AG04450 (cell line): ENCODE data around the gene TADA2B. TPM values are rescaled to one million over a fixed set of nuclear protein-coding genes. Genes with fewer than 3 reads are reported as not detected.
"Not testable (repeated sequence)": the region's sequence is repeated elsewhere in the genome, so short reads cannot be mapped to it uniquely, and the experiment has no call there.

Source experiments
- CTCF ChIA-PET: fragments of 300-600, 350-600 bp; formaldehyde crosslinking; extraction: SDS; loops from one replicate; lab custom pipeline; 2022; ENCODE audit warnings: antibody characterized with exemption, inconsistent platforms; lab: Charles Lee
- POLR2A ChIA-PET: fragments of 350-600 bp; formaldehyde crosslinking; extraction: SDS; loops from one replicate; lab custom pipeline; 2021; ENCODE audit warnings: antibody characterized with exemption, inconsistent platforms; lab: Yijun Ruan, JAX
- DNase-seq: peaks from one replicate; pipeline ENCODE4 v3.0.0-alpha.2; 2011; ENCODE audit warnings: low read depth, low spot score
- H3K27ac ChIP-seq: one replicate; pipeline ENCODE4 v1.5.1; 2012; ENCODE audit warnings: low read depth, low read length, control low read depth
- H3K27me3 ChIP-seq: one replicate; pipeline ENCODE4 v1.6.0; 2012; ENCODE audit warnings: low read length; ENCODE audit not compliant: control insufficient read depth, insufficient read depth
- H3K4me3 ChIP-seq: 2 replicates; pipeline ENCODE4 v1.5.1; 2011; ENCODE audit warnings: mild to moderate bottlenecking, low read depth, low read length, control low read depth
- H3K9me3 ChIP-seq: 2 replicates; pipeline ENCODE4 v1.5.1; 2012; ENCODE audit warnings: low read length; ENCODE audit not compliant: control insufficient read depth, insufficient read depth
- CTCF ChIP-seq: IDR thresholded peaks from 2 replicates; pipeline ENCODE4 v1.5.1; 2011; ENCODE audit warnings: low read depth, low read length, control low read depth, inconsistent platforms
- polyA plus RNA-seq: library from polyadenylated mRNA; depleted of rRNA; stranded (reverse); fragments of >200 nt; gene quantifications from 2 replicates; pipeline ENCODE4 v1.2.3, GENCODE V29; 2011

The TADA2B gene
- polyA plus RNA-seq, 1 experiment, result 6.4 TPM

- CTCF ChIA-PET, result no interaction called here
- no peak overlapping the region for H3K27ac ChIP-seq
- no peak for TF ChIP-seq CTCF
- no peaks in the 10 kb centered on the region; the same call in 1 of the 2 replicates for H3K9me3 ChIP-seq
- no peak for DNase-seq
- no peak overlapping the region for H3K4me3 ChIP-seq
- H3K27me3 ChIP-seq, result peaks cover 12% of the 10 kb centered on the region
- POLR2A ChIA-PET, result no interaction called here
These were observed 33.5 kb downstream of the TADA2B start for GRCh38 chr4:7076696-7077082.

DNA sequence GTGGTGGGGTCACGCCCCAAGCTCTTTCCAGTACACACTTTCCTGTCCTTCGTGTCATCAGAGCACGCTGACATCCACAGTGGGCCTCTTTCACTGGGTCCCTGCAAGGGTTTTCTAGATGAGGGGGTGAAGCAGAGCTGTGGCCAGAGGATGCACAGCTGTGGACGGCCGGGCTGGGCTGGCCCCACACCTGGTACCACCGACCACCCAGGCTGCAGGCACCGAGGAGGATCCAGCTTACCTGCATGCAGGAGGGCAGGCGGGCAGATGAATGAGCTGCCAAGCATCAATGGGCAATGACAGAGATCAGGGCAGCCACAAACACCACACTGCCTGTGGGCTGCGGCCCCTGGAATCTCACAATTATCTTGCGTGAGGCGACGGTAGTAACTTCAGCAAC lies 34.2 kb downstream of the TADA2B start:
- ChIA-PET POLR2A (no interaction called here), CTCF (no interaction called here)
- DNase-seq, result no peak
- TF ChIP-seq CTCF, result no peak
- Histone ChIP-seq H3K27me3 (peaks cover 10% of the 10 kb centered on the region), H3K4me3 (no peak overlapping the region), H3K9me3 (no peaks in the 10 kb centered on the region; the same call in 1 of the 2 replicates), H3K27ac (no peak overlapping the region)

- DNase-seq, result no peak
- CTCF ChIA-PET, result no interaction called here
- no peaks in the 10 kb centered on the region; the same call in 1 of the 2 replicates for H3K9me3 ChIP-seq
- H3K4me3 ChIP-seq, result no peak overlapping the region
- POLR2A ChIA-PET, result no interaction called here
- no peak for TF ChIP-seq CTCF
- H3K27me3 ChIP-seq, result peaks cover 9% of the 10 kb centered on the region
- no peak overlapping the region for H3K27ac ChIP-seq
These were observed 34.9 kb downstream of the TADA2B start for GRCh38 chr4:7078025-7078424.

GRCh38 chr4:7079483-7079882 lies 36.3 kb downstream of the TADA2B start:
- DNase-seq, H3K27ac ChIP-seq, H3K9me3 ChIP-seq, H3K4me3 ChIP-seq: not testable (repeated sequence)
- POLR2A ChIA-PET, result interaction anchor here (0.7 kb wide), 1 partner anchor 10 kb away, joined by 3 read pairs; no protein-coding TSS in a partner anchor
- H3K27me3 ChIP-seq, result peaks cover 14% of the 10 kb centered on the region
- CTCF ChIA-PET, result interaction anchor here (2.1 kb wide), 1 partner anchor 9 kb away, joined by 17 read pairs; no protein-coding TSS in a partner anchor

DNA sequence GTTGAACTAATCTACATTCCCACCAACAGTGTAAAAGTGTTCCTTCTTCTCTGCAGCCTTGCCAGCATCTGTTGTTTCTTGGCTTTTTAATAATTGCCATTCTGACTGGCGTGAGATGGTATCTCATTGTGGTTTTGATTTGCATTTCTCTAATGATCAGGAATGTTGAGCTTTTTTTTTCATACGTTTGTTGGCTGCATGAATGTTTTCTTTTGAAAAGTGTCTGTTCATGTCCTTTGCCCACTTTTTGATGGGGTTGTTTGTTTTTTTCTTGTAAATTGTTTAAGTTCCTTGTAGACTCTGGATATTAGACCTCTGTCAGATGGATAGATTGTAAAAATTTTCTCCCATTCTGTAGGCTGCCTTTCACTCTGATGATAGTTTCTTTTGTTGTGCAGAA lies 36.7 kb downstream of the TADA2B start:
- H3K4me3 ChIP-seq, H3K9me3 ChIP-seq, H3K27ac ChIP-seq, DNase-seq, POLR2A ChIA-PET: not testable (repeated sequence)
- CTCF ChIA-PET, result interaction anchor here (0.9 to 2.1 kb wide), 2 partner anchors 9 to 359 kb away, joined by 3 to 17 read pairs; no protein-coding TSS in a partner anchor
- H3K27me3 ChIP-seq, result peaks cover 16% of the 10 kb centered on the region
